COR-L47 (cell line): ENCODE measurements around the gene TMEM98.
"Not testable (repeated sequence)": the region's sequence is repeated elsewhere in the genome, so short reads cannot be mapped to it uniquely, and the experiment has no call there.

Experiments
- DNase-seq: peaks from one replicate; lab custom pipeline; 2025; lab: John Stamatoyannopoulos, UW

Gene TMEM98

DNA sequence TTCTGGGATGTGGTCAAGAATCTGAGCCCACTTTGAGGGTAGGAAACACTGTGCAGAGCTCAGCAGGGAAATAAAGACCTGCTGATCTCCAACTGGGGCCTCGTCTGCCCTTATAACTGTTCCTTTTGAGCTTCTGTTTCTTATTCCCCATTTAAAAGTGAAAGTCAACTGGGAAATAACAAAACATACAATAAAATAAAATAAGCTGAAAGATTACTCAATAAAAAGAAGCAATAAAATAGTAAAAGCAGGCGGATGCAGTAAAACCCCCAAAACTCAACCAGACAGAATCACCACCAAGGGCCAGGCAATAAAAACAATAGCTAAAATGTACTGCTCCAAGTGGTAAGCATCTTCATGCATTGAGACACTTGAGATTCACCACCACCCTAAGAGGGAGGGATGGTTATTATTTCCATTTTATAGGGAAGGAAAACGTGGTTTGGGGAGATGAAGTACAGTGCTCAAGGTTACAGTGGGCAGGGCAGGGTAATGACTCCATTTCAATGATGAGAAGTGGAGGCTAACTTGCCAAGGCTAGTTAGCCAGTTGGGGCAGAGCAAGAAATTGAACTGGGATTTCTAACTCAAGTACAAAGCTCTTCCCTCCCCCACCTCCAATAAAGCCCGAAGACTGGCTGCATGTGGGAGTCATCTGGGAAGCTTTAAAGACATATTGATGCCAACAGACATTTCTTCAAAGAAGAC is 57.2 kb downstream of the TMEM98 start:
- no peak for DNase-seq

DNA sequence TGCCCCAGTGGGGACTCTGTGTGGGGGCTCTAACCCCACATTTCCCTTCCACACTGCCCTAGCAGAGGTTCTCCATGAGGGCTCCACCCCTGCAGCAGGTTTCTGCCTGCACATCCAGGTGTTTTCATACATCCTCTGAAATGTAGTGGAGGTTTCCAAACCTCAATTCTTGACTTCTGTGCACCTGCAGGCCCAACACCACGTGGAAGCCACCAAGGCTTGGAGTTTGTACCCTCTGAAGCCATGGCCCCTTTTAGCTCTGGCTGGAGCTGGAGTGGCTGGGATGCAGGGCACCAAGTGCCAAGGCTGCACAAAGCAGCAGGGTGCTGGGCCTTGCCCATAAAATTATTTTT is 59.5 kb downstream of the TMEM98 start:
- DNase-seq: not testable (repeated sequence)

DNA sequence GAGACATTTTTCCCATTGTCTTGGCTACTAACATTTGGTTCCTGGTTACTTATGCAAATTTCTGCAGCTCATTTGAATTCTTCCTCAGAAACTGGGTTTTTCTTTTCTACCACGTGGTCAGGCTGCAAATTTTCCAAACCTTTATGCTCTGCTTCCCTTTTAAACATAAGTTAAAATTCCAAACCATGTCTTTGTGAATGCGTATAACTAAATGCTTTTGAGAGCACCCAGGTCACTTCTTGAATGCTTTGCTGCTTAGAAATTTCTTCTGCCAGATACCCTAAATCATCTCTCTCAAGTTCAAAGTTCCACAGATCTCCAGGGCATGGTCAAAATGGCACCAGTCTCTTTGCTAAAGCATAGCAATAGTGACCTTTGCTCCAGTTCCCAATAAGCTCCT is 59.9 kb downstream of the TMEM98 start:
- not testable (repeated sequence) for DNase-seq

DNA sequence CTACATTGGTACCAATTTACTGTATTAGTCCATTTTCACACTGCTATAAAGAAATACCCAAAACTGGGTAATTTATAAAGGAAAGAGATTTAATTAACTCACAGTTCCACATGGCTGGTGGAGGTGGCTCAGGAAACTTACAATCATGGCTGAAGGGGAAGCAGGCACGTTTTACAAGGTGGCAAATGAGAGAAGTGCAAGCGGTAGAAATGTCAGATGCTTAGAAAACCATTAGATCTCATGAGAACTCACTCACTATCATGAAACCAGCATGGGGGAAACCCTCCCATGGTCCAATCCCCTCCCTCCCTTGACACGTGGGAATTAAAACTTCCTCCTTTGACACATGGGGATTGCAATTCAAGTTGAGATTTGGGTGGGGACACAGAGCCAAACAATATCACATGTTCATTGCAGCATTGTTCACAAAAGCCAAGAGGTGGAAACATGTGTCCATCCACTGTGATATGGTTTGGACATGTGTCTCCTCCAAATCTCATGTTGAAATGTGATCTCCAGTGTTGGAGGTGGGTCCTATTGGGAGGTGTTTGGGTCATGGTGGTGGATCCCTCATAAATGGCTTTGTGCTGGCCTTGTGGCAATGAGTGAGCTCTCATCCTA is 60.6 kb downstream of the TMEM98 start:
- no peak for DNase-seq

DNA sequence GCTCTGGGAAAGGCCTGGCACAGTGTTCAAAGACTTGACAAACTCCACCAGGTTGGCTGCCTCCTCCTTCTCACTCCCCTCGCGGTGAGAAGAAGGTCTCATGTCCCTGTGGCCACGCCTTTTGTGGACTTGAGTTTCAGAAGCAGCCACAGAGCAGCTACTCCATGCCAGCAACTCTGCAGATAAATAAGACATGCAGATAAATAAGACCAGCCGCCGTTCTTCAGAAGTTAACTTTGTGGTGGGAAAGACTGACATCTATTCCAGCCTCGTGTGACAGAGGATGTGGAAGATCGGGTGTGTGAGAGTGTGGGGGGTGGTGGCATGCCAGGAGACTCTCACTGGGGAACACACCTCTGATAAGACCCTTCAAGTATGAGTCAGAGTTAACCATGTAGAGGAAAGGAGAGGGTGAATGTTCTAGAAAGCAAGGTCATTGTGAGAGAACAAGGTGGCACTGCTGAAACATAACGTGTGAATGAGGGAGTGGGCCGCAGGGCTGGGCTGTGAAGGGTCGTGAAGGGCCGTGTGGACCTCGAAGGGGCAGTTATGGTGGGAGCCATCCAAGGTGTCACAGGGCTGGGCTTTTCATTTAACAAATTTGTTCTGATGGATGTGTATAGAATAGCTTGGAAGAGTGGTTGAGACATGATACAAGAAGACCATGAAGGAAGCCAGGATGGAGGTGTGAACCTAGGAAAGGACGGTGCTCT is 64.5 kb downstream of the TMEM98 start:
- DNase-seq: no peak

DNA sequence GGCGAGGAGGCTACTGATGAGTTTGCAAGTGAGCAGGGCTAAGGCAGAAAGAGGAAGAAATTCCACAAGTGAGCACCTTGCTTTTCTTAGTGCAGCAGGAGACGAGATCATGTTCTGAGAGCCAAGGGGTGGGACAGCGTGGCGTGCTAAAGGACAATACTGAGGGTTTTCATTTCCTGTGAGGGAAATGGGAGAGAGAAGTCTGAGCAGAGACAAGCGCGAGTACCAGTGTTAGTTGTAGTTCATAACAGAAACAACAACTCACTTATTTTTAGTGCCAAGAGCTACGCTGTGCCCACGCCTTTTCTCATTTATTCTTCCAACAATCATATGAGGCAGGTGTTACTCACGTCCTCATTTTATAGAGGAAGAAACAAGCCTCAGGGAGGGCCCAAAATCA is 66.0 kb downstream of the TMEM98 start:
- no peak for DNase-seq
